IMR-90 (cell line): ENCODE results near the gene MRPL17. TPM values are rescaled to one million over a fixed set of nuclear protein-coding genes. Genes with fewer than 3 reads are reported as not detected.

ENCODE experiments used
- ATAC-seq: fragments of 200-7000 bp; cut with Tn5 transposase; 2 replicates; pipeline ENCODE4 v1.9.1; 2020; ENCODE audit warnings: low read depth, mild to moderate bottlenecking, moderate library complexity
- BruUV-seq: library from RNA; stranded (reverse); fragments of 400-500 nt; replicated peaks from 2 replicates; lab custom pipeline; 2021; lab: Mats Ljungman, UMichigan
- CTCF ChIA-PET: fragments of 300-600 bp; formaldehyde crosslinking; extraction: SDS; loops from one replicate; lab custom pipeline; 2021; ENCODE audit warnings: antibody characterized with exemption; lab: Yijun Ruan, JAX
- POLR2A ChIA-PET: fragments of 300-600 bp; sonication (Branson Sonifier 250); formaldehyde crosslinking; loops from one replicate; lab custom pipeline; 2022; ENCODE audit warnings: antibody characterized with exemption; ENCODE audit not compliant: unreplicated experiment; lab: Charles Lee
- DNase-seq: peaks from one replicate; pipeline ENCODE4 v3.0.0; 2013
- H2AFZ ChIP-seq: replicated peaks from 2 replicates; pipeline ENCODE3; 2013; ENCODE audit warnings: low read length, mild to moderate bottlenecking; ENCODE audit not compliant: poor library complexity
- H2AK5ac ChIP-seq: 2 replicates; pipeline ENCODE4 v1.6.1; 2013; ENCODE audit warnings: low read depth, low read length, inconsistent platforms
- H2AK9ac ChIP-seq: replicated peaks from 2 replicates; pipeline ENCODE3; 2013; ENCODE audit warnings: mild to moderate bottlenecking, low read depth, low read length, moderate library complexity; ENCODE audit not compliant: poor library complexity
- H2BK120ac ChIP-seq: 2 replicates; pipeline ENCODE4 v1.6.1; 2013; ENCODE audit warnings: low read depth, low read length, inconsistent platforms
- H2BK15ac ChIP-seq: 3 replicates; pipeline ENCODE4 v1.6.1; 2013; ENCODE audit warnings: low read depth, low read length, inconsistent platforms
- H2BK20ac ChIP-seq: 2 replicates; pipeline ENCODE4 v1.6.1; 2013; ENCODE audit warnings: low read depth, mild to moderate bottlenecking, inconsistent platforms, low read length, moderate library complexity
- H2BK5ac ChIP-seq: 2 replicates; pipeline ENCODE4 v1.6.1; 2013; ENCODE audit warnings: mild to moderate bottlenecking, low read depth, low read length, inconsistent platforms; ENCODE audit not compliant: poor library complexity, severe bottlenecking
- H3K14ac ChIP-seq: replicated peaks from 2 replicates; pipeline ENCODE4 v1.6.1; 2013; ENCODE audit warnings: low read depth, low read length, inconsistent platforms
- H3K18ac ChIP-seq: 2 replicates; pipeline ENCODE4 v1.6.1; 2013; ENCODE audit warnings: low read depth, low read length, control low read depth
- H3K23ac ChIP-seq: 2 replicates; pipeline ENCODE4 v1.6.1; 2013; ENCODE audit warnings: low read depth, low read length, inconsistent platforms
- H3K27ac ChIP-seq: 2 replicates; pipeline ENCODE4 v1.5.1; 2013; ENCODE audit warnings: mild to moderate bottlenecking, control low read depth, low read length; ENCODE audit not compliant: insufficient read depth
- H3K27me3 ChIP-seq: 2 replicates; pipeline ENCODE4 v1.6.1; 2013; ENCODE audit warnings: low read length; ENCODE audit not compliant: control insufficient read depth, insufficient read depth
- H3K36me3 ChIP-seq: 2 replicates; pipeline ENCODE4 v1.6.1; 2013; ENCODE audit warnings: low read length, mixed read lengths; ENCODE audit not compliant: control insufficient read depth, insufficient read depth
- H3K4ac ChIP-seq: 2 replicates; pipeline ENCODE4 v1.6.1; 2013; ENCODE audit warnings: low read depth, low read length, inconsistent platforms
- H3K4me1 ChIP-seq: 2 replicates; pipeline ENCODE4 v1.6.1; 2013; ENCODE audit warnings: low read length, mixed read lengths; ENCODE audit not compliant: control insufficient read depth, insufficient read depth
- H3K4me2 ChIP-seq: 2 replicates; pipeline ENCODE4 v1.6.1; 2013; ENCODE audit warnings: low read depth, mild to moderate bottlenecking, control low read depth, low read length, moderate library complexity
- H3K4me3 ChIP-seq: 2 replicates; pipeline ENCODE4 v1.5.1; 2013; ENCODE audit warnings: low read depth, mild to moderate bottlenecking, control low read depth, low read length, moderate library complexity; ENCODE audit not compliant: insufficient read depth
- H3K56ac ChIP-seq: 2 replicates; pipeline ENCODE4 v1.6.1; 2013; ENCODE audit warnings: low read length, inconsistent platforms; ENCODE audit not compliant: insufficient read depth; ENCODE audit errors: extremely low read depth
- H3K79me1 ChIP-seq, 2 experiments: 2 replicates each; pipeline ENCODE4 v1.6.1; 2013; ENCODE audit warnings: low read length in 2 of 2, inconsistent platforms in 1 of 2, low read depth in 1 of 2
- H3K9ac ChIP-seq: 2 replicates; pipeline ENCODE4 v1.6.1; 2013; ENCODE audit warnings: low read depth, low read length, control low read depth
- H3K9me1 ChIP-seq: 2 replicates; pipeline ENCODE4 v1.6.1; 2013; ENCODE audit warnings: low read length, inconsistent platforms; ENCODE audit not compliant: insufficient read depth
- H3K9me3 ChIP-seq: 2 replicates; pipeline ENCODE4 v1.6.1; 2013; ENCODE audit warnings: low read length; ENCODE audit not compliant: control insufficient read depth, insufficient read depth
- H4K20me1 ChIP-seq: 2 replicates; pipeline ENCODE4 v1.6.1; 2013; ENCODE audit warnings: low read length, inconsistent platforms; ENCODE audit not compliant: insufficient read depth
- H4K5ac ChIP-seq: 2 replicates; pipeline ENCODE4 v1.6.1; 2013; ENCODE audit warnings: mild to moderate bottlenecking, low read depth, low read length, control low read depth
- H4K8ac ChIP-seq, 2 experiments: 2 replicates each; pipeline ENCODE4 v1.6.1; 2013; ENCODE audit warnings: low read depth in 2 of 2, low read length in 2 of 2, control low read depth in 1 of 2, inconsistent platforms in 1 of 2
- H4K91ac ChIP-seq: 2 replicates; pipeline ENCODE4 v1.6.1; 2013; ENCODE audit warnings: low read depth, low read length, inconsistent platforms; ENCODE audit not compliant: insufficient read depth
- BHLHE40 ChIP-seq: fragments of 150-350 bp; IDR thresholded peaks from 2 replicates; pipeline ENCODE4 v1.6.1; 2016; ENCODE audit warnings: mild to moderate bottlenecking, low read depth, low read length
- CHD1 ChIP-seq: IDR thresholded peaks from 2 replicates; pipeline ENCODE4 v1.6.1; 2012; ENCODE audit warnings: low read depth, low read length, improper control_type of control experiment
- CTCF ChIP-seq: conservative IDR thresholded peaks from 2 replicates; pipeline ENCODE4 v1.5.1; 2012; ENCODE audit warnings: mild to moderate bottlenecking, low read depth, low read length, improper control_type of control experiment
- ELK1 ChIP-seq: fragments of 150-350 bp; IDR thresholded peaks from 2 replicates; pipeline ENCODE4 v1.6.1; 2016; ENCODE audit warnings: low read depth, mild to moderate bottlenecking, low read length, moderate library complexity, borderline replicate concordance
- FOS ChIP-seq: fragments of 150-350 bp; IDR thresholded peaks from 2 replicates; pipeline ENCODE4 v1.6.1; 2016; ENCODE audit warnings: low read depth, low read length
- MAFK ChIP-seq: IDR thresholded peaks from 2 replicates; pipeline ENCODE4 v1.6.1; 2012; ENCODE audit warnings: low read depth, low read length, improper control_type of control experiment
- MAZ ChIP-seq: IDR thresholded peaks from 2 replicates; pipeline ENCODE4 v1.6.1; 2012; ENCODE audit warnings: low read depth, mild to moderate bottlenecking, low read length, improper control_type of control experiment, moderate library complexity, borderline replicate concordance
- MXI1 ChIP-seq: IDR thresholded peaks from 2 replicates; pipeline ENCODE4 v1.6.1; 2012; ENCODE audit warnings: low read depth, mild to moderate bottlenecking, low read length, moderate library complexity, borderline replicate concordance
- RAD21 ChIP-seq: IDR thresholded peaks from 2 replicates; pipeline ENCODE4 v1.6.1; 2012; ENCODE audit warnings: low read length, improper control_type of control experiment
- RCOR1 ChIP-seq: IDR thresholded peaks from 2 replicates; pipeline ENCODE4 v1.6.1; 2012; ENCODE audit warnings: mild to moderate bottlenecking, low read length, improper control_type of control experiment; ENCODE audit not compliant: insufficient replicate concordance
- RFX5 ChIP-seq: IDR thresholded peaks from 2 replicates; pipeline ENCODE4 v1.8.0; 2012; ENCODE audit warnings: low read depth, mild to moderate bottlenecking, low read length, moderate library complexity
- USF2 ChIP-seq: fragments of 150-350 bp; IDR thresholded peaks from 2 replicates; pipeline ENCODE4 v1.6.1; 2017; ENCODE audit warnings: mild to moderate bottlenecking, antibody characterized with exemption, low read length, low read depth
- WGBS, 2 experiments: methylation state at CpG; one replicate each; pipeline versions ENCODE4 v1.1.5 to v1.1.7; 2013; ENCODE audit warnings: missing lambda C conversion rate in 2 of 2; ENCODE audit not compliant: insufficient read length in 1 of 2; ENCODE audit errors: extremely low coverage in 2 of 2; 5-methylcytosine and 5-hydroxymethylcytosine counted together
- dilution Hi-C: fragments of 300-500 bp; cut with HindIII; formaldehyde crosslinking; loops from one replicate; pipeline ENCODE4 v1.14.3; 2018; ENCODE audit warnings: low sequenced_read_pairs; ENCODE audit not compliant: unreplicated experiment
- in situ Hi-C: fragments of 300-500 bp; cut with MboI; formaldehyde crosslinking; loops from 3 replicates; pipeline ENCODE4 v1.14.3; 2019; ENCODE audit warnings: low sequenced_read_pairs, inconsistent platforms, mixed read lengths
- intact Hi-C: fragments of 100-400 bp; cut with micrococcal nuclease; formaldehyde crosslinking; loops from 2 replicates; pipeline ENCODE4 v1.10.0; 2022
- polyA plus RNA-seq, 3 experiments: library from polyadenylated mRNA; depleted of rRNA; stranded (reverse); fragments of >200 nt; gene quantifications; 2 replicates each; pipeline ENCODE4 v1.2.3, GENCODE V29; 2012; ENCODE audit warnings: low replicate concordance in 1 of 3
- total RNA-seq: library from RNA; depleted of rRNA; stranded (reverse); fragments of >200 nt; gene quantifications from 2 replicates; pipeline ENCODE4 v1.2.3, GENCODE V29; 2012

The MRPL17 gene
- total and polyA plus RNA-seq, 2 of the 4 experiments (the other 2 are of a cell fraction): 70.3 to 85.2 TPM

- Histone ChIP-seq H3K27me3 (no peaks in the 10 kb centered on the region), H3K56ac (no peak overlapping the region), H2AFZ (no peak overlapping the region), H3K4me3 (no peak overlapping the region), H3K18ac (no peak overlapping the region), H2BK120ac (no peak overlapping the region), H3K79me1 (no peaks in the 10 kb centered on the region; a peak in 1 of 4 replicates), H2AK9ac (peak overlapping the region; percentile 19), H3K9me3 (no peaks in the 10 kb centered on the region), H2AK5ac (no peak overlapping the region), H4K8ac (no peak overlapping the region), H4K91ac (no peak overlapping the region), H3K14ac (no peak overlapping the region), H4K5ac (no peak overlapping the region), H3K4me1 (peaks cover 10% of the 10 kb centered on the region), H3K36me3 (peaks cover 31% of the 10 kb centered on the region), H3K4ac (no peak overlapping the region), H2BK5ac (no peak overlapping the region), H3K23ac (no peak overlapping the region), H3K4me2 (no peak overlapping the region), H4K20me1 (peaks cover 4% of the 10 kb centered on the region; the same call in 1 of the 2 replicates), H2BK15ac (no peak overlapping the region), H2BK20ac (no peak overlapping the region), H3K9me1 (no peaks in the 10 kb centered on the region; the same call in 1 of the 2 replicates), H3K9ac (no peak overlapping the region), H3K27ac (no peak overlapping the region)
- no CpG with 5 or more reads among the region's 3 CpGs for WGBS, 2 experiments
- dilution Hi-C loops: no loop called here
- POLR2A ChIA-PET: no interaction called here
- CTCF ChIA-PET: interaction anchor here (1.1 kb wide), 1 partner anchor 45 kb away, joined by 3 read pairs; the partner anchor contains the start of gene MRPL17
- ATAC-seq (peak; percentile 94), DNase-seq (peak; percentile 85)
- BruUV-seq: no TSS peak
- no peak for TF ChIP-seq MAZ
- TF ChIP-seq RFX5: no peak
- TF ChIP-seq MAFK: no peak
- TF ChIP-seq RCOR1: no peak
- peak; percentile 21; the same call in 1 of the 2 replicates for TF ChIP-seq BHLHE40
- TF ChIP-seq CHD1: no peak
- TF ChIP-seq MXI1: peak; percentile 61; the same call in 1 of the 2 replicates
- TF ChIP-seq ELK1: no peak
- no peak for TF ChIP-seq RAD21
- no peak; the same call in 1 of the 2 replicates for TF ChIP-seq USF2
- no peak for TF ChIP-seq CTCF
- TF ChIP-seq FOS: no peak
- intact Hi-C loops: no loop called here
- in situ Hi-C loops: no loop called here
Measured at GRCh38 chr11:6637871-6638270, 45.3 kb downstream of the MRPL17 start.
